GM03348 (cell line): ENCODE results near the gene SORCS2.

Experiments
- DNase-seq: peaks from one replicate; pipeline ENCODE4 v3.0.0; 2012; ENCODE audit warnings: low spot score

The SORCS2 gene

DNA sequence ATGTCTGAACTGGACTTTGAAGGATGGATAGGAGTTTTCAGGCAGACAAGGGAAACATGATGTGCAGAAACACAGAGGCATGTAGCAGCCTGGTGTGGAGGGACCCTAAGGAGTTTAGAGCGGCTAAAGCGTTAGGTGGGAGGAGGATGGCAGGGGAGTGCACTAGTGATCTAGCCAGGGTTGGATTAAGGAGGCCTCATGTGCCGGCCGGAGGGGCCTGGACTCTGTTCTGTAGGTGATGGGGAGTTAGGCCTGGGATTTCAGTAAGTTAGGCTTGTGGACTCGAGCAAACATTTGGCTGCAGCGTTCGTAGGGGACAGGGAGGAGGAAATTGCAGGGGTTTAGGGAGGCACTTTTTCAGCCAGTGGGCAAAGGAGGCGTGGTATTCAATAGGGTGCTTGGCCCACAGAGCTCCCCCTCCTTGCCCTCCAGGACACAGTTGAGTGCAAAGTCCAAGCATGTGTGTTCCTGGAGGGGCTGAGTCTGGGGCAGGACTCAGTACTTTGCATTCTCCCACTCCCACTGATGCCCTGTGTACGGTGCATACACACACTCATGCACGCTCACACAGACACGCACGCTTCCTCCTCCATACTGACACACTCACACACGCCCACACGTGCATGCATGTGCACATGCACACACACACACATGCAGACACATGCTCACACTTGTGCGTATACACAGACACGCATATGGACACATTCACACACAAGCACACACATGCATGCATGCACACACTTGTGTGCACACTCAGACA, 223.8 kb downstream of the SORCS2 start:
- no peak for DNase-seq

GRCh38 chr4:7416745-7417432, 224.6 kb downstream of the SORCS2 start:
- no peak for DNase-seq

- DNase-seq = no peak
These were observed 225.3 kb downstream of the SORCS2 start for GRCh38 chr4:7417639-7418038.

DNA sequence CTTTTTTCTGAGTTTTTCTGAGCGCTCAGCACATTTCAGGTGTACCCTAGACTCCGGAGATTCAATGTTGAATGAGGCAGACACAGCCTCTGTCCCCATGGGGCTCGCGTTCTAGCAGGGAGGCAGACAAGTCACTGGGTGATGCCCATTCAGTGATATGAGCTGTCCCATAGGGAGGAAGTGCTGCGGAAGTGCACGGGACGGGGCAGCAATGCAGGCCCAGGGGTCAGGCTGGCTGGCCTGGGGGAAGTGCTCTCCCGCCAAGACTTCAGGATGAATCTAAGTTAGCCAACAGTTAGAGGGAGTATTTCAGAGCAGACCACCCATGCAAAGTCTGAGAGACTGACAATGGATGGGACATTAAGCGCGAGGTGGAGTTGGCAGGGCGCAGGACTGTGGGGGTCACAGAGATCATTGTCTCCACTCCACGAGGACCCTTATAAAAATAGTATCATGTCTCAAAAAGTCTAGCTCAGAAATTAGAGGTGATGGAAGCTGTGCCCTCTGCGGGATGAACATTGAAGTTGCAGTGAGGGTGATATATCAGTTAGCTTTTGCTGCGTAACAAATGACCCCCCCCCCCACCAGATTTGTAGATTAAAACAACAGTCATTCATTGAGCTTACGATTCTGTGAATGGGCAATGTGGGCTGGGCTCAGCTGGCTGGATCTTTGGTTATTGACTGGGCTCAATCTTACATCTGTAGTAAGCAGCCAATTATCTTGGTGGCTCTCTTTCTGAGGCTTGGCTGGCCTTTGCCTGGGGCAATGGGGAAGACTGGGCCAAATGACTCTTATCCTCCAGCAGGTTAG, 226.0 kb downstream of the SORCS2 start:
- DNase-seq = no peak

DNA sequence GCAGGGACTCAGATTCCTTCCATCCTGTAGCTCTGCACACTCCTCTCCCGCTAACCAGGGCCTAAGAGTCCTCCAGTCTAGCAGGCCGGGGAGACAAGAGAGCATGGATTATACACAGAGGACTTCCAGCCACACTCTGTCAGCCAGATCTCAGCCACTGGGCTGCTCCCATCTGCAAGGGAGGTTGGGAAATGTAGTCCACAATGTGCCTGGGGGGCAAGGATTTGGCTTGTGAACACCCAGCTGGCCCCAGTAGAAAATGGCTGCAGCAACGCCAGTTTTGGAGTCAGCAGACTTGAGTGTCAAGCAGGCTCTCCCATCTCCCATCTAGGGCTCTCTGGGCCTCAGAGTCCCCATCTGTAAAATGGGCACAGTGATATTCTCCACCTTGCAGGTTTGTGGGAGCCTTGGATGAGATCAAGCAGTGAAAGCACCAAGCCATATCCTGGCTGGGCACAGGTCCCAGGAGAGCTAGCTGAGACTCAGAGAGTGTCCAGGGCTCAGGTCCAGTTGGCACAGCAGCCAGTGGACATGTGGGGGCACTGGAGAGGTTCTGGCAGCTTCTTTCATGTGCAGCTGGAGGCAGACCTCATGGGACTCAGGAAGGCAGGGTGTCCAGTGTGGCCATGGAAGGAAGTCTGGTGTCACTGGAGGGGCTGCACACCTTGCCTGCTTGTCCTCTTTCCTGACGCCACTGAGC, 227.8 kb downstream of the SORCS2 start:
- no peak for DNase-seq

DNA sequence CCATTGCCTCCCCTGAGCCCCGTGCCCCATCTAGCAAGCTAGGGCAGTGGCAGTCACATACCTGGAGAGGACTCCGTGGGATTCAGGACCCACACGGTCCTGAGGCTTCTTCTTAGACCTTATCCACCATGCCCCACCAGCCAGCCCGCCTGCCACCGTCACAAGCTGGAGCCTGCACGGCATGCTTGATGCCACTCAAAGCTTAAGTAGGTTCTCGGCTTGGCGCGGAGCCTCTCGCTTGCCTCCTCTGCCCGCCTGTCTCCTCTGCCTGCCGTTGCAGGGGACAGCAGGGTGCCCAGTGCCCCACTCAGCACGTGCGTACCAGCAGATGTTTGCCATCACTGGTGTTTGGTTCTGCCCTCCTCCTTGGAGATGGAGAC, 228.3 kb downstream of the SORCS2 start:
- no peak for DNase-seq

GRCh38 chr4:7421356-7422150, 229.2 kb downstream of the SORCS2 start:
- DNase-seq = no peak

- no peak for DNase-seq
These were observed 230.0 kb downstream of the SORCS2 start for GRCh38 chr4:7422151-7422897.

DNA sequence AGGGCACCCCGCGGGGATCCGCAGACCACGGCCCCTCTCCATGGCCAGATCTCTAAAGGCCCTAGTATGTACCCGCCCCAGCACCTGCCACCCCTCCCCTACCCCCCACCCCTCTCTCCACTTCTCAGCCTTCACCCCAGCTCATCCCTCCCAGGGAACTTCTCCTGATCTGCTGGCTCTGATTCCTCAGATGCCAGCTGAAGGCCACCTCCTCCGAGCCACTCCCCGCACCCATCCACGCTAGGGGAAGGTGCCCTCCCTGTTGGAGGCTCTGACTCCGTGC, 230.5 kb downstream of the SORCS2 start:
- DNase-seq = no peak

DNA sequence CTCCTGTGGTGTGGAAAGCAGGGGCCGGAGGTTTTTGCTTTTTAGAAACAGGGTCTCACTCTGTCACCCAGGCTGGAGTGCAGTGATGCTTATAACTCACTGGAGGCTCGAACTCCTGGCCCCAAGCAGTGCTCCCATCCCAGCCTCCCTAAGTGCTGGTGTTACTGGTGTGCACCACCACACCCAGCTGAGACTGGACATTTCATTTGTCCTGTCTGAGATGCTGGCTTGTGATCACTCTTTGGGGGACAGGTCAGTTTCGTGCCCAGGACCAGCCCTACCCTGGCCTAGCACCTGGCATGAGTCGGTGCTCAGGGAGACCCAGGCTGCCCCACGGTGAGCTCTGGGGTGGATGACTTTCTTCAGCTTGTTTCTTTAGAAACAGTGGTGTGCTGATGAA, 231.1 kb downstream of the SORCS2 start:
- no peak for DNase-seq

- no peak for DNase-seq
These were observed 231.6 kb downstream of the SORCS2 start for GRCh38 chr4:7423801-7424552.

DNA sequence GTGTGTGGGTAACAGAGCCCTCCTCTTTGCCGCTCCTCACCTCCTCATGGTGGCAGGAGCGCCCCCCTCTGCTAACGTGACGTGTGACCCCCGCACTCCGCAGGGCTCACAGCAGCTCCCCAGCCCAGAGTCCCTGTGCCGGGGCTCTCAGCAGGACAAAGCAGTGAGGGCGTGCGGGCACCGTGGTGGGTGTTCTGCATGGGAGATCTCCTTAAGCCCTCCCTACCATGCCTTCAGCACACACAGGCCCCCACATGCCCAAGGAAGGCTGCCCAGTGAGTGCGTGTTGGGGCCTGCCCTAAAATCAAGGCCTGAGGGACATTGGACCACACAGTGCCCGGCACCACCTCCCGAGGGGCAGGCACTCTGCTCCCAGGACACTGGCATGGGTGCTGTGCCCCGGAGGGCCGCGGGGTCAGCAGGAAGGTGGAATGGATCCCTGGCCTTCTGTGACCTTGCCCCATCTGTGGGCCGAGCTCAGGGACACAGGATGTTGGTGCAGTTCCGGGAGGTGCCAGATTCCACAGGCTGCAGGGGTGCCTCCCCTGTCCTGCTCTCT, 232.3 kb downstream of the SORCS2 start:
- DNase-seq = no peak

DNA sequence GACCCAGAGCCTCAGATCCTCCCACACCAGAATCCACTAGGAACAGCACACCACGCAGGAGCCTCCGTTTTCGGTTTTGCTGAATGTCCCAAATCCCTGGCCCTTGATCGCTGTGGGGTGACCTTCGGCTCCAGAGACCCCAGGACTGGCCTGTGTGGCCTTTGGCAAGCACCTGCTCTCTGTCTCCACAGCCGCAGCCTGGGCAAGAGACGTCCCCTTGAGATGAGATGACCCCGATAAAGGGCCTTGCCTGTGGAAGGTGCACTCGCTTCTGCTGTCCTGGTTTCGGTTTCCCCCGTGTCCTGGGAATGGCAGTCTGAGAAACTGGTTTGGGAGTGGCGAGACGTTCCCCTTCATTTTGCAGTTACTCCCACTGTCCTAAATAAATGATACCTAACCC, 232.8 kb downstream of the SORCS2 start:
- no peak for DNase-seq

DNA sequence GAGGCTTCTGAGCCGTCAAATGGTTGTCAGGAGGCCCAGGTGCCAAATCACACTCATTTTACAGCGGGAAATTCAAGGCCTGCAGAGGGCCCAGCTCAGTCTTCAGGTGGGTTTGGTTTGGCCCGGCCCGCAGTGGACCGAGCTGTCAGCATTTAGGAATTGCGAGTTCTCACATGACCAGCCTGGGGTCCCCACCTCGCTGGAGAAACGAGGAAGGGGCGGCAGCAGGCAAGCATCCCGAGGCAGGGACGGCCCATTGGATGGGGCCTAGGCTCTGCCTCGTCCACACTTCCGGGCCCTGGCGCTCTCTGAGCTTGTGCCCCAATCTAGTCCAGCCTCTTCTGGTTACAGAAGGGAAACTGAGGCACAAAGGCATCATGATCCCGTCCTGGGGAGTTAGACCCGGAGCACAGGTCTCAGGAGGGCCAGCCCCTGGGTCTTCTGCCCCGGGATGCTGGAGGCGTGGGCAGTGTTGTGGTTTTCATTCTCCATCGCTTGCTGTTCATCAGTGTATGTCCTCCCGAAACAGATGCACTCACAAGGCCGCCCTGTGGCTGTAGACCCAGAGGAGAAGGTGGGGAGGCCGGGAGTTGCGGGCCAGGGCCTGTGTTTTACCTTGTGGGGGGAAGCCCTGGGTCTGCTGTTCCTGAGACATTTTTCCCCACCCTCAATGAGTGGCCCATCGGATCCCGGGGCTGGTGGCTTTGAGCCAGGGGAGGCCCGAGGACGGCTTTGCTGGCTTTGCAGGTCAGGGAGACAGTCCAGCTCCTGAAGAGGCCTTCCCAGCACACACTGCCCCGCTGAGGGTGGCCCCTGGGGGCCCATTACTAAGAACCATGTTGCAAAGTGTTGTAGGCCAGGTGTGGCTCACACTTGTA, 233.5 kb downstream of the SORCS2 start:
- DNase-seq = no peak

GRCh38 chr4:7426525-7427171, 234.3 kb downstream of the SORCS2 start:
- no peak for DNase-seq

DNA sequence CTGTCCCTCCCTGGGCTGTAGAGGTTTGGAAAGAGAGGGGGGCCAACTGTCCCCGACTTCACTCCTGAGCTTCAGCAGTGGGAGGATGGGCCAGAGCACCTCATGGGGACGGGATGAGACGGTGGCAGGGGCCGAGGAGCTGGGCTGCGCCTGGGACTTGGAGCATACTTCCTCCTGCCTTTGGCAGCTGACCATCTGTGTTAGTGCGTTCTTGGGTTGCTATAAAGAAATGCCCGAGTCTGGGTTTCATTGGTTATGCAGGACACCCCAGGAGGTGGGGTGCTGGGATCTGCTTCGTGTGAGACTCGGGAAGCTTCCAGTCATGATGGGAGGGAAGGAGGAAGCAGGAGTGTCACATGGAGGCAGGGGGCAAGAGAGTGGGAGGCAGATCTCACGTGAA, 235.0 kb downstream of the SORCS2 start:
- DNase-seq = no peak

DNA sequence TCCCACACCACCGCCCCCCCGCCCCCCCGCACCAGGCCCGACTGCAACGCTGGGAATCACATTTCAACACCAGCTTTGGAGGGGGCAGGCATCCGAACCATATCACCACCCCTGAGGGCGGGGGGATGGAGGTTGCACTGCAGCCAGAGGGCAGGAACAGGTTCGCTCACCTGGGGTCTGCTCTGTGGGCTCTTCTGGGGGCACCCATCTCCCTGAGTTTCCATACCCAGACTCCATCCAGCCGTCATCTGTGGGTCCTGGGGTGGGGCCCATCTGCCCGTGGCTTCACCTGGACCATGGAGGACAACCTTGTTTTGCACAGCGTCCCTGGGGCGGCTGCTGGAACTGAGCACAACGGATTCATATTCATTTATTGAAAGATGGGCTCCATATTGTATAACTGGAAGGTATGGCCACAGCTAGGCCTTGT, 235.5 kb downstream of the SORCS2 start:
- DNase-seq = no peak
